ENCODE data around the gene TMEM272.
"Not testable (repeated sequence)": the region's sequence is repeated elsewhere in the genome, so short reads cannot be mapped to it uniquely, and the experiment has no call there.

The TMEM272 gene

DNA sequence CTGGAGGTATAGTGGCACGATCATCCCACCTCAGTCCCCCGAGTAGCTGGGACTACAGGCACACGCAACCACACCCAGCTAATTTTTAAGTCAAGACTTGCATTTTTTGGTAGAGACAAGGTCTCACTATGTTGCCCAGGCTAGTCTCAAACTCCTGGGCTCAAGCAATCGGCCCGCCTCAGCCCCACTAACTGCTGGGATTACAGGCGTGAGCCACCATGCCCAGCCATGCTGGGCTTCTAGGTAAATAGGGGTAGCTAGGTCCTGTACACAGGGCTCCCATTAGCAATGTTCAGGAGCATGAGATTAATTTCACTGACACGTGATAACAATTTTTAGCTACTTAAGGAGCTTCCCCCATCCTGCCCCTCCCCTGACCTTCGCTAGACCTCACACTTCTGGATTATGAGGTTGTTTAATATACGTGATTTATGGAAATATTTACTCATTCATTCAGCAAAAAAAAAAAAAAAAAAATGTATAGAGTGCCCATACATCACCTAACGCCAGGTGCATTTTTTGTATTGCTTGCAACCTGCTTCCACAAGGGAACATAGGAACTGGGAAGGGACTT lies 19.2 kb downstream of the TMEM272 start:
- no peak for DNase-seq (ENCODE audit: low read depth, low spot score)

GRCh38 chr13:51825165-51825592 lies 19.8 kb downstream of the TMEM272 start:
- no peak for DNase-seq (ENCODE audit: low read depth, low spot score)

GRCh38 chr13:51824712-51825111 lies 20.3 kb downstream of the TMEM272 start:
- DNase-seq (ENCODE audit: low read depth, low spot score), result not testable (repeated sequence)

GRCh38 chr13:51823863-51824262 lies 21.1 kb downstream of the TMEM272 start:
- DNase-seq (ENCODE audit: low read depth, low spot score), result no peak

DNA sequence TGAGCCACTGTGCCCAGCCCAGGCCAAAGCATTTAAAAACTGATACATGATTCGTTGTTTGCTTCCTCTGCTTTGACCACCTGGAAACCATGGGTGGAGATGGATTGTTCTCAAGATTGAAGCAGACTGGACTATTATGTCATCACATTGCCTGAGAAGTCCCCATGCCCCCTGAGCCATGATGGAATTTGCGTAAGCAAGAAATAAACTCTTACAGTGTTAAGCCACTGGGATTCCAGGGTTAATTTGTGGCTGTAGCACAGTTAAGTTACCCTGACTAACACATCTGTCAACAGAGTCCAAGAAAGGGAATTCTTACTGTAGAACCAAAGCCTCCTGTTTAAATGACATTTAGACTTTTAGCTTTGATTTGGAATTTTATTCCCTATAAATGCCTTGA lies 21.6 kb downstream of the TMEM272 start:
- no peak for DNase-seq (ENCODE audit: low read depth, low spot score)

- no peak for DNase-seq (ENCODE audit: low read depth, low spot score)
Measured at GRCh38 chr13:51822106-51822815, 22.7 kb downstream of the TMEM272 start.

DNA sequence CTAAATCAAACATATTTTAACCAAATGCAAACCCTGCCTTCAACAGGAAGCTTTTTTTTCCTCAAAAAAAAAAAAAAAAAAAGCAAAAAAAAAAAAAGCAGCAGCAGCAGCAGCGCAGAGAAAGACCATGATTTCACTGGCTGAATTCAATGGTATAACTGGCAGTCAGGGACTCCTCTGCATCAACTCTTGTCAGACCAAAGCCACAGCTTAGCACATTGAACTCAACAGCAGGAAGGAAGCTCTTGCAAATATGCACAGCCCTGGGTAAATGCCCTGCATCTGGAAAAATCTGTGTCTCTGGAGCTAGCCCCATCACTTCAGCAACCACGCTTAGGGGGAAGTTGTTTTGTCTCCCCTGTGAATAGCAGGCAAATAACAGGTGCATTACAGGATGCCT lies 23.4 kb downstream of the TMEM272 start:
- DNase-seq (ENCODE audit: low read depth, low spot score), result no peak

- DNase-seq (ENCODE audit: low read depth, low spot score), result no peak
Measured at GRCh38 chr13:51820016-51820597, 24.9 kb downstream of the TMEM272 start.

DNA sequence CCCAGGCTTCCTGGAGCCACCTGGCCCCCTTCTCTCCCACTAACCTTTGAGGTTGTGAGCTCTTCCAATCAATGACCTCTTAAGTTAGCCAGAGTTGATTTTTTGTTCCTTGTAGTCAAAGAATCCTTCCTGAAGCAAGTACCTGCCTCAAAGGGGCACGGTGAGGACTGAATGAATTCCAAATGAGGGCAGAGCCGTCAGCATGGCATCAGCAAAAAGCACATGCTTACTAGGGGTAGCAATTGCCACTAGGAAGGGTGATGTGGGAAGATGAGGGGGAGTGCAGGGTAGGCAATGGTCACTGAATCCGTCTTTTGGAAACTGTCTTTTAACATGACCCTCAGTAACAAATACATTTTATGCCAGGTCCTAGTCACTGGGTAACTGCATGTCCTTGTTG lies 25.4 kb downstream of the TMEM272 start:
- DNase-seq (ENCODE audit: low read depth, low spot score), result no peak

DNA sequence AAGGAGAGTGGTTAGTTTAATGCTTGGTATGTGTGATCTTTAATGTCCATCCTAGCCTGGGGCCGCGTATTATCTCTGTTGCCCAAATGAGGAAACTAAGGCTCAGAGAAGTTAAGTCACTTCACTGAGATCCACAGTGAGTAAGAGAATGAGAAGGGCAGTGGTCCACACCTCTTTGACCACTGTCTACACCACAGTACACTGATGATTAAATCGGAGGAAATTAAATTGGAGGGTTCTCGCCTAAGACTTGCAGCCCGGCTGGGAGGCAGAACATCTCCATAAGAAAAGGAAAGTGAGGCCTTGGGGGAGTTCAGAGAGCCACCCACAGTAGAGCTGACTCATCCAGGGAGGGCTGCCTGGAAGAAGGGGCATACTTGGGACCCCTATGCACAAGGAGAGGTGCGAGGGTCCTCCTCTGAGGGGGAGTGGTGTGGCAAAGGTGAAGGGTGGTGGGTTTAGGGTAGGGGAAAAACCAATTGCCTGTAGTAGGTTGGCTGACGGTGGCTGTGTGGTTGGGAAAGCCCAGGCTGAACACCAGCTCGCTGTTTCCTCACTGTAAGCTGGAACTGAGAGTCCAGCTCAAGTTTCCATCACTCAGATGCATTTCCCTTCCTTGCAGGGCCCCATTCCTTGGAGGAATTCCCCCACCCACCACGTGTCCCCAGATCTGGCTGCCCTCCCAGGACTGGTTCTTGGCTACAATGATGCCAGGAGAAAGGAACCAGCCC lies 26.0 kb downstream of the TMEM272 start:
- no peak for DNase-seq (ENCODE audit: low read depth, low spot score)

GRCh38 chr13:51818276-51818675 lies 26.7 kb downstream of the TMEM272 start:
- no peak for DNase-seq (ENCODE audit: low read depth, low spot score)

DNA sequence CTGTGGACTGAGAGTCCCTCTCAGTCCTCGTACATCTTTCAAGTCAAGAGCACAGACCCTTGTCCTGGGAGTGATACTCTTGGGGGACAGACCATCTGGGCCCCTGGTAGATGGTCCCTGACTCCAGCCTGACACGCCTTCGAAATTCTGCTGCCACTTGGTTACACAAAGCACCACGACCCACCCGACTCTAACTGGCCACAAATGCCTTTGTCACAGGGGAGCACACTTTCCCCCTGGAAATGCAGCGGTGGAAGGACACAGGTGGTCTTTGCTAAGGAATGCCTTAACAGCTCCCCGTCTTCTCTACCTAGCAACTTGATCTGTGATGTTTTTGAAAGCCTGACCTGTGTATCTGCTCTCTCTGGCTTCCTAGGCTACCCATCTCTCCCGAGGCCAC lies 27.3 kb downstream of the TMEM272 start:
- no peak for DNase-seq (ENCODE audit: low read depth, low spot score)

- DNase-seq (ENCODE audit: low read depth, low spot score), result no peak
Measured at GRCh38 chr13:51816604-51817249, 28.2 kb downstream of the TMEM272 start.

GRCh38 chr13:51815848-51816247 lies 29.1 kb downstream of the TMEM272 start:
- DNase-seq (ENCODE audit: low read depth, low spot score), result no peak

GRCh38 chr13:51814825-51815650 lies 29.9 kb downstream of the TMEM272 start:
- DNase-seq (ENCODE audit: low read depth, low spot score), result no peak

DNA sequence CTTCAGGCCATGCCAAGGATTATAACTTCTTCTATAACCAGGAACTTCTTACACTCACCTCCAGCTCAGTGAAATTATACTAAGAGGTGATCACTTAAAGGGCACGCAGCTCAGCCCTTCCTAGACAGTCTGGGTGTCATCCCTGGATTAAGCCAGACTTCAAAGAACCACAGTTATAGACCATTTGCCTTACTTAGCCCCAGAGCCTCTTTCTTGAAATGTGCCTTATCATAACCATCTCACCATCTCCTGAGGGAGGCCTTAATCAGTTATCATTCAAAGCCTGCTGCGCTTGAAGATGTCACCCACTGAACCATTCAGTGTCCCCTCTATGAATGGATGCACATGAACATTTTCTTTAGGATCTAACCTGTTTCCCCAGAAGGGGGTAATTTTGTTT lies 30.9 kb downstream of the TMEM272 start:
- DNase-seq (ENCODE audit: low read depth, low spot score), result no peak

DNA sequence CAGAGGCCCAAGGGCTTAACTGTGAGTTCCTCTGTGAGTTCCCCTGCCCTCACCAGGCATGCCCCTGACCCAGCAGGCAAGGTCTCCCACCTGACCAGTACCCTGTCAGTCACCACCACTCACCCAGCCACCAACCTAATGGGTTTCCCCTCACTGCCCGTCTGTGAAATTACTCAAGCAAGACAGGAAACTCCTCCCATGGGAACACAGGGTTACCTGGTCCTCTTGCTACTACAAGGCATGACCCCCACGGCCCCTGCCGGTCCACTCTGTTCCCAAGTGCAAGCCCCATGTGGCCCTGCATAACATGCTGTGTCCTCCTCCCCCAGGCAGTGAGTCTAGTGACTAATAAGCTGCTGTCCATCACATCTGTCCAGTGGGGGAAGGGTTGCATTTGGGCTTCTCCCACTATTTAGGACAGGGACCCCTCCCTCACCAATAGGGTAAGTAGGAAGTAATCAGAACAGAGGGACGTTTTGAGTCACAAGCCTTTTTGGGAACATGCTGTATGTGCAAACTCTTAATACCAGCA lies 33.0 kb downstream of the TMEM272 start:
- DNase-seq (ENCODE audit: low read depth, low spot score), result no peak

DNA sequence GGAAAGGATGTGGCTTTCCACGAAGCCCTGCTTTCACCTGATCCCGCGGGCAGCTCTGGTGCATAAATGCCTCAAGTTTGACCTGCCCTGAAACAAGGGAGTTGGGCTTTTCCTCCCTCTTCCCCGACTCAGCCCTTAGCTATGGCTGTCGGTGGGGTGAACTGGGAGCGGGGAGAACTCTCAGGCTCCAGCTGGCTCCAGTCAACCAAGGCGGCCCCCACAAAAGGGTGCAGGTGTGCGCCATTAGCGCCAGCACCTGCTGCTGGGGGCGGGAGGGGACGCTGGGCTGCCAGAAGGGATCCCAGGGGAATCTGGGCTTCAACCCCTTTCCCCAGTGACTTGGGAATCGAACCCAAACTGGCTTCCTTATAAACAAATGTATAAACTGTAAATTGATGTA lies 33.9 kb downstream of the TMEM272 start:
- DNase-seq (ENCODE audit: low read depth, low spot score), result no peak

DNA sequence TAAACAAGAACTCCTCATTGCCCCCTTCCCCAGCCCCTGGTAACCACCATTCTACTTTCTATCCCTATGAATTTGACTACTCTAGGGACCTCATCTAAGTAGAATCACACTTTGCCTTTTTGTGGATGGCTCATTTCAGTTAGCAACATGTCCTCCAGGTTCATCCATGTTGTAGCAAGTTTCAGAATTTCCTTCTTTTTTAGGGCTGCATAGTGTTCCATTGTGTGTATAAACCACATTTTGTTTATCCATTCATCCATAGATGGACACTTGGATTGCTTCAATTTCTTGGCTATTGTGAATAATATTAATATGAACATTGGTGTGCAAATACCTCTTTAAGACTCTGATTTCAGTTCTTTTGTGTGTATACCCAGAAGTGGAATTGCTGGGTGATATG lies 36.2 kb downstream of the TMEM272 start:
- no peak for DNase-seq (ENCODE audit: low read depth, low spot score)

GRCh38 chr13:51807041-51807440 lies 37.9 kb downstream of the TMEM272 start:
- DNase-seq (ENCODE audit: low read depth, low spot score), result no peak

- no peak for DNase-seq (ENCODE audit: low read depth, low spot score)
Measured at GRCh38 chr13:51806566-51806965, 38.4 kb downstream of the TMEM272 start.

All from activated CD4-positive, CD25-positive, alpha-beta regulatory T cell treated with anti-CD3 and anti-CD28 coated beads, Interleukin-2, amount 50 U/mL, for 16 hours (primary cell).